DOHH2 (cell line): ENCODE data around the gene SLC5A4.
"Not testable (repeated sequence)": the region's sequence is repeated elsewhere in the genome, so short reads cannot be mapped to it uniquely, and the experiment has no call there.

Experiments used
- H3F3A ChIP-seq: fragments of 200-600 bp; sonication (generic), shearing (Covaris generic); 2 replicates; pipeline ENCODE4 v1.6.0; 2016; ENCODE audit warnings: antibody characterized with exemption, mild to moderate bottlenecking; ENCODE audit not compliant: control insufficient read depth, insufficient read depth
- H3K27ac ChIP-seq: fragments of 200-600 bp; sonication (generic); 2 replicates; pipeline ENCODE4 v1.5.1; 2014; ENCODE audit warnings: low read depth, mild to moderate bottlenecking, low read length, moderate library complexity
- H3K27me3 ChIP-seq: fragments of 200-600 bp; sonication (generic); 2 replicates; pipeline ENCODE4 v1.6.1; 2014; ENCODE audit warnings: mild to moderate bottlenecking, low read length, mixed read lengths; ENCODE audit not compliant: control insufficient read depth
- H3K36me3 ChIP-seq: fragments of 200-600 bp; sonication (generic); 2 replicates; pipeline ENCODE4 v1.6.1; 2014; ENCODE audit warnings: mild to moderate bottlenecking, low read length, moderate library complexity, mixed read lengths; ENCODE audit not compliant: control insufficient read depth
- H3K4me1 ChIP-seq: fragments of 200-600 bp; sonication (generic); 2 replicates; pipeline ENCODE4 v1.6.1; 2014; ENCODE audit warnings: mild to moderate bottlenecking, low read length, mixed read lengths; ENCODE audit not compliant: control insufficient read depth
- H3K4me2 ChIP-seq: fragments of 200-600 bp; sonication (generic); 2 replicates; pipeline ENCODE4 v1.6.0; 2014; ENCODE audit warnings: mild to moderate bottlenecking, low read length, moderate library complexity
- H3K4me3 ChIP-seq: fragments of 200-600 bp; sonication (generic); 2 replicates; pipeline ENCODE4 v1.5.1; 2014; ENCODE audit warnings: mild to moderate bottlenecking, low read length, mixed read lengths
- H3K79me2 ChIP-seq: fragments of 200-600 bp; sonication (generic); 2 replicates; pipeline ENCODE4 v1.6.1; 2014; ENCODE audit warnings: mild to moderate bottlenecking, low read length, mixed read lengths; ENCODE audit not compliant: control insufficient read depth
- H3K9me2 ChIP-seq: fragments of 200-600 bp; sonication (generic); replicated peaks from 2 replicates; pipeline ENCODE4 v1.6.1; 2014; ENCODE audit warnings: mild to moderate bottlenecking, low read length, mixed read lengths; ENCODE audit not compliant: control insufficient read depth
- H3K9me3 ChIP-seq: fragments of 200-600 bp; sonication (generic); 2 replicates; pipeline ENCODE4 v1.6.1; 2014; ENCODE audit warnings: antibody characterized with exemption, low read length, mixed read lengths; ENCODE audit not compliant: control insufficient read depth, insufficient read depth
- H4K20me1 ChIP-seq: fragments of 200-600 bp; sonication (generic); 2 replicates; pipeline ENCODE4 v1.6.0; 2014; ENCODE audit warnings: low read depth, mild to moderate bottlenecking, antibody characterized with exemption, low read length, moderate library complexity; ENCODE audit not compliant: control insufficient read depth, insufficient read depth
- CTCF ChIP-seq: fragments of 200-600 bp; sonication (generic); IDR thresholded peaks from one replicate; pipeline ENCODE4 v1.5.1; 2014; ENCODE audit warnings: antibody characterized with exemption, mild to moderate bottlenecking, low read depth, low read length; ENCODE audit not compliant: poor library complexity, severe bottlenecking
- EZH2phosphoT487 ChIP-seq: fragments of 200-600 bp; sonication (generic); IDR thresholded peaks from 2 replicates; pipeline ENCODE4 v1.6.1; 2017; ENCODE audit warnings: borderline replicate concordance, mild to moderate bottlenecking, antibody characterized with exemption, low read length, moderate library complexity, mixed read lengths

SLC5A4 gene

GRCh38 chr22:32255217-32255616 lies at the start of gene SLC5A4:
Gene SLC5A4 (minus strand): TSS chr22:32255347. CDS start chr22:32255329, 18 bp downstream.
- H3F3A ChIP-seq, result no peaks in the 10 kb centered on the region
- no peaks in the 10 kb centered on the region for H3K79me2 ChIP-seq
- no peaks in the 10 kb centered on the region for H3K36me3 ChIP-seq
- no peak for TF ChIP-seq CTCF
- no peak for TF ChIP-seq EZH2phosphoT487
- no peak within 1 kb of the TSS for H3K27ac ChIP-seq
- H3K9me2 ChIP-seq, result no peaks in the 10 kb centered on the region
- no peak within 1 kb of the TSS for H3K4me3 ChIP-seq
- H3K4me2 ChIP-seq, result no peak within 1 kb of the TSS
- H3K4me1 ChIP-seq, result no peaks in the 10 kb centered on the region
- H3K9me3 ChIP-seq, result no peaks in the 10 kb centered on the region
- no peaks in the 10 kb centered on the region for H4K20me1 ChIP-seq
- H3K27me3 ChIP-seq, result 0 out of 2 replicates have a peak, but pooled peaks cover 3% of the 10 kb centered on the region

- not testable (repeated sequence) for H3K4me2 ChIP-seq, H3F3A ChIP-seq, H3K9me2 ChIP-seq
Measured at GRCh38 chr22:32293921-32294320, 38.8 kb upstream of the SLC5A4 start.

GRCh38 chr22:32286290-32286840 lies 31.2 kb upstream of the SLC5A4 start:
- no peaks in the 10 kb centered on the region for H3K9me3 ChIP-seq
- H3K79me2 ChIP-seq, result no peaks in the 10 kb centered on the region
- H3K4me1 ChIP-seq, result no peaks in the 10 kb centered on the region
- no peak overlapping the region for H3K4me3 ChIP-seq
- no peaks in the 10 kb centered on the region for H3F3A ChIP-seq
- no peak overlapping the region for H3K27ac ChIP-seq
- H4K20me1 ChIP-seq, result no peaks in the 10 kb centered on the region
- H3K27me3 ChIP-seq, result no peaks in the 10 kb centered on the region
- TF ChIP-seq EZH2phosphoT487 (no peak), CTCF (no peak)
- no peaks in the 10 kb centered on the region for H3K9me2 ChIP-seq
- H3K36me3 ChIP-seq, result no peaks in the 10 kb centered on the region
- no peak overlapping the region for H3K4me2 ChIP-seq

More at GRCh38 chr22:32293921-32294320, 38.8 kb upstream of the SLC5A4 start:
- not testable (repeated sequence) for H3K79me2 ChIP-seq, H3K27ac ChIP-seq, H4K20me1 ChIP-seq, H3K9me3 ChIP-seq, H3K4me1 ChIP-seq, H3K36me3 ChIP-seq, H3K27me3 ChIP-seq, H3K4me3 ChIP-seq

GRCh38 chr22:32281072-32281471 lies 25.9 kb upstream of the SLC5A4 start:
- Histone ChIP-seq H3K27ac (no peak overlapping the region), H3K4me3 (no peak overlapping the region), H3F3A (no peaks in the 10 kb centered on the region), H3K79me2 (no peaks in the 10 kb centered on the region), H3K4me1 (no peaks in the 10 kb centered on the region), H3K4me2 (no peak overlapping the region), H3K36me3 (no peaks in the 10 kb centered on the region), H3K9me2 (no peaks in the 10 kb centered on the region), H3K27me3 (0 out of 2 replicates have a peak, but pooled peaks cover 3% of the 10 kb centered on the region), H3K9me3 (no peaks in the 10 kb centered on the region), H4K20me1 (no peaks in the 10 kb centered on the region)
- TF ChIP-seq EZH2phosphoT487, result no peak
- TF ChIP-seq CTCF, result no peak

GRCh38 chr22:32275353-32275752 lies 20.2 kb upstream of the SLC5A4 start:
- H3K9me3 ChIP-seq, H3K4me1 ChIP-seq, H3K27ac ChIP-seq, H3K36me3 ChIP-seq, H3K79me2 ChIP-seq, H3F3A ChIP-seq, H3K9me2 ChIP-seq, H3K4me2 ChIP-seq, H3K4me3 ChIP-seq, H3K27me3 ChIP-seq, H4K20me1 ChIP-seq: not testable (repeated sequence)
